Liver (tissue), 9 donors: ENCODE results near the gene CITED4. TPM values are rescaled to one million over a fixed set of nuclear protein-coding genes. Genes with fewer than 3 reads are reported as not detected.

ENCODE experiments used
- DNase-seq: peaks from one replicate; pipeline ENCODE4 v3.0.0-alpha.2; 2017; ENCODE audit warnings: low spot score
- H3K27ac ChIP-seq, 2 donors: one replicate each; pipeline ENCODE4 v1.7.0; 2013; ENCODE audit warnings: inconsistent platforms in 2 of 2, low read length in 2 of 2, control low read depth in 1 of 2, low read depth in 1 of 2, mild to moderate bottlenecking in 1 of 2
- H3K27me3 ChIP-seq, 4 donors: one replicate each; pipeline versions ENCODE4 v1.6.1 to v1.7.0; 2013; ENCODE audit warnings: low read length in 3 of 4, inconsistent platforms in 1 of 4, mild to moderate bottlenecking in 1 of 4, moderate library complexity in 1 of 4; ENCODE audit not compliant: control insufficient read depth in 4 of 4, insufficient read depth in 4 of 4
- H3K36me3 ChIP-seq, 4 donors: one replicate each; pipeline versions ENCODE4 v1.6.1 to v1.7.0; 2013; ENCODE audit warnings: low read length in 3 of 4, mild to moderate bottlenecking in 3 of 4, low read depth in 1 of 4, moderate library complexity in 1 of 4; ENCODE audit not compliant: control insufficient read depth in 4 of 4, insufficient read depth in 3 of 4
- H3K4me1 ChIP-seq, 4 donors: one replicate each; pipeline versions ENCODE4 v1.6.1 to v1.7.0; 2013; ENCODE audit warnings: low read length in 3 of 4, mild to moderate bottlenecking in 3 of 4, moderate library complexity in 1 of 4; ENCODE audit not compliant: control insufficient read depth in 4 of 4, insufficient read depth in 4 of 4
- H3K4me3 ChIP-seq, 3 donors: one replicate each; pipeline versions ENCODE4 v1.6.1 to v1.7.0; 2013; ENCODE audit warnings: low read length in 3 of 3, control low read depth in 1 of 3, low read depth in 1 of 3, mild to moderate bottlenecking in 1 of 3
- H3K9ac ChIP-seq, 2 donors: one replicate each; pipeline ENCODE4 v1.7.0; 2013; ENCODE audit warnings: low read length in 2 of 2, mild to moderate bottlenecking in 2 of 2, moderate library complexity in 2 of 2, control low read depth in 1 of 2, low read depth in 1 of 2
- H3K9me3 ChIP-seq, 4 donors: one replicate each; pipeline versions ENCODE4 v1.6.1 to v1.7.0; 2013; ENCODE audit warnings: low read length in 3 of 4; ENCODE audit not compliant: control insufficient read depth in 4 of 4
- EGR1 ChIP-seq, 2 donors: IDR thresholded peaks; 2 replicates each; pipeline ENCODE4 v1.6.1; 2016 to 2018; ENCODE audit warnings: antibody characterized with exemption in 2 of 2, low read depth in 2 of 2
- FOXA2 ChIP-seq: IDR thresholded peaks from 2 replicates; pipeline ENCODE4 v1.6.1; 2016; ENCODE audit warnings: antibody characterized with exemption
- GABPA ChIP-seq, 2 donors: IDR thresholded peaks in 1 of 2; conservative IDR thresholded peaks in 1 of 2; 2 replicates each; pipeline ENCODE4 v1.6.1; 2016; ENCODE audit warnings: antibody characterized with exemption in 2 of 2, mild to moderate bottlenecking in 1 of 2, moderate library complexity in 1 of 2
- HNF4G ChIP-seq: IDR thresholded peaks from 2 replicates; pipeline ENCODE4 v1.6.1; 2016; ENCODE audit warnings: antibody characterized with exemption
- JUND ChIP-seq, 2 donors: IDR thresholded peaks; 2 replicates each; pipeline ENCODE4 v1.6.1; 2016; ENCODE audit warnings: antibody characterized with exemption in 2 of 2
- NR2F2 ChIP-seq: IDR thresholded peaks from 2 replicates; pipeline ENCODE4 v1.6.1; 2016; ENCODE audit warnings: antibody characterized with exemption
- RAD21 ChIP-seq, 2 donors: IDR thresholded peaks; 2 replicates each; pipeline ENCODE4 v1.6.1; 2016; ENCODE audit warnings: antibody characterized with exemption in 2 of 2, mild to moderate bottlenecking in 2 of 2
- SP1 ChIP-seq: IDR thresholded peaks from 2 replicates; pipeline ENCODE4 v1.6.1; 2018; ENCODE audit warnings: antibody characterized with exemption, mild to moderate bottlenecking
- TAF1 ChIP-seq: conservative IDR thresholded peaks from 2 replicates; pipeline ENCODE4 v1.6.1; 2016; ENCODE audit warnings: antibody characterized with exemption, mild to moderate bottlenecking
- YY1 ChIP-seq: IDR thresholded peaks from 2 replicates; pipeline ENCODE4 v1.6.1; 2016; ENCODE audit warnings: antibody characterized with exemption, mild to moderate bottlenecking
- WGBS: extraction: QIAGEN DNeasy Blood & Tissue Kit; methylation state at CpG from one replicate; pipeline ENCODE4 v1.1.7; 2013; 5-methylcytosine and 5-hydroxymethylcytosine counted together
- polyA plus RNA-seq, 2 donors: library from polyadenylated mRNA; stranded (reverse) in 1 of 2; unstranded in 1 of 2; fragments of 200-250 nt in 1 of 2; fragments of >200 nt in 1 of 2; fragmentation: Nextera tagmentation in 1 of 2; extraction: Ambion mirVana in 1 of 2; gene quantifications; one replicate each; pipeline versions ENCODE4 v1.2.1 to v1.2.3, GENCODE V29; 2013 to 2015
- total RNA-seq, 2 donors: library from RNA; depleted of rRNA; stranded (reverse); fragments of >200 nt; gene quantifications; one replicate each; pipeline ENCODE4 v1.2.3, GENCODE V29; 2014
- TF ChIP-seq, protein P1 (sequence below): fragments of 150-350 bp; IDR thresholded peaks from 2 replicates; pipeline ENCODE4 v1.5.1; 2017; ENCODE audit warnings: improper control_type of control experiment, low read depth, low read length; ENCODE audit not compliant: missing input control
- TF ChIP-seq, protein P2 (sequence below): IDR thresholded peaks from 2 replicates; pipeline ENCODE4 v1.6.1; 2016; ENCODE audit warnings: antibody characterized with exemption
- TF ChIP-seq, protein P3 (sequence below): IDR thresholded peaks from 2 replicates; pipeline ENCODE4 v1.6.1; 2016; ENCODE audit warnings: antibody characterized with exemption, mild to moderate bottlenecking
- TF ChIP-seq, protein P4 (sequence below): IDR thresholded peaks from 2 replicates; pipeline ENCODE4 v1.6.1; 2016; ENCODE audit warnings: antibody characterized with exemption
- donor health status: healthy.
- donor health status: healthy.
- donor health status: healthy.
- donor health status: healthy.
- donor health status: healthy.

Gene CITED4
- total and polyA plus RNA-seq, 4 donors, result 1.4 to 9.9 (median 5.2) TPM

DNA sequence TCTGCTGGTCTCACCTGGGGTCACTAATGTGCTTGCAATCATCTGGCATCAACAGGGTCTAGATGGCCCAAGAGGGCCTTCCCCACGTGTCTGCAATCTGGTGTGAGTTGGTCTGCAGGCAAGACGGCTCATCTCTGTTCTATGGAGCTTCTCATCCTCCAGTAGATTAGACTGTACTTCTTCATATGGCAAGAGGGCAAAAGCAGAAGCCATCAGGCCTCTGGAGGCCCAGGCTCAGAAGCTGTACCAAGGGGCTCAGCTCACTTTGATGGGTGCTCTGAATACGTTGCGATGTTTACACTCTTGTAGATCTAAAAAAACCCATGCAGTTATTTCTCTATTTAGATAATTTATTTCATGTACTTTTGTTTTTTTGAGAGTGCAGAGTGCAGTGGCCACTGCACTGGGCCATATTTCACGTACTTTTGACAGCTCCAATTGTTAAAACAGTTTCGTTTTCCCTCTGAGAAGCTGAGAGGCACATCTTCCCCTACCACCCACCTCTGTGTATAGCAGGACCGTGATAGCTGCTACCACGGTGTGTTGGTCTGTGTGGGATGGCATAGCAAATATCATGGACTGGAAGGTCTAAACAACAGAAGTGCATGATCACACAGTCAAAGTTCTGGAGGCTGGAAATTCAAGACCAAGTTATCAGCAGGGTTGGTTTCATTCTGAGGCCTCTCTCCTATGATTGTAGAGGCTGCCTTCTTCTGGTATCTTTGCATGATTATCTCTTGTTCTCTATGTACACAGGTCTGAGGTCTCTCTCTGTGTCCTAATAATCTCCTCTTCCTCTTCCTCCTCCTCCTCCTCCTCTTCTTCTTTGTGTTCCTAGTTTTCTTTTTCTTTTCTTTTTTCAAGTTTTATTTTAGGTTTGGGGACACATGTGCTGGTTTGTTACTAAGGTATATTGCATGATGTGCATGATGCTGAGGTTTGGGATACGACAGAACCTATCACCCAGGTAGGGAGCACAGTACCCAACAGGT, 17.0 kb downstream of the CITED4 start:
- Histone ChIP-seq H3K9me3 (no peaks in the 10 kb centered on the region), H3K27me3 (no peaks in the 10 kb centered on the region), H3K4me1 (peaks cover 0 to 21% (median 17%) of the 10 kb centered on the region in 4 donors), H3K36me3 (no peaks in the 10 kb centered on the region), H3K9ac (no peak overlapping the region), H3K4me3 (no peak overlapping the region), H3K27ac (no peak overlapping the region)
- WGBS, result 78% methylated on average over 9 of the region's 9 CpGs
- TF ChIP-seq FOXA2 (no peak), SP1 (no peak), JUND (IDR thresholded peaks at IDR 0.05) (no peak), TAF1 (no peak), GABPA (IDR thresholded peaks at IDR 0.05 in 1 of 2, conservative IDR thresholded peaks at IDR 0.05 in 1 of 2) (no peak), NR2F2 (no peak), HNF4G (no peak), RAD21 (IDR thresholded peaks at IDR 0.05) (no peak), YY1 (no peak), EGR1 (IDR thresholded peaks at IDR 0.05; ENCODE audit: low read depth in 2 of 2) (no peak)
- TF ChIP-seq, protein P1, sequence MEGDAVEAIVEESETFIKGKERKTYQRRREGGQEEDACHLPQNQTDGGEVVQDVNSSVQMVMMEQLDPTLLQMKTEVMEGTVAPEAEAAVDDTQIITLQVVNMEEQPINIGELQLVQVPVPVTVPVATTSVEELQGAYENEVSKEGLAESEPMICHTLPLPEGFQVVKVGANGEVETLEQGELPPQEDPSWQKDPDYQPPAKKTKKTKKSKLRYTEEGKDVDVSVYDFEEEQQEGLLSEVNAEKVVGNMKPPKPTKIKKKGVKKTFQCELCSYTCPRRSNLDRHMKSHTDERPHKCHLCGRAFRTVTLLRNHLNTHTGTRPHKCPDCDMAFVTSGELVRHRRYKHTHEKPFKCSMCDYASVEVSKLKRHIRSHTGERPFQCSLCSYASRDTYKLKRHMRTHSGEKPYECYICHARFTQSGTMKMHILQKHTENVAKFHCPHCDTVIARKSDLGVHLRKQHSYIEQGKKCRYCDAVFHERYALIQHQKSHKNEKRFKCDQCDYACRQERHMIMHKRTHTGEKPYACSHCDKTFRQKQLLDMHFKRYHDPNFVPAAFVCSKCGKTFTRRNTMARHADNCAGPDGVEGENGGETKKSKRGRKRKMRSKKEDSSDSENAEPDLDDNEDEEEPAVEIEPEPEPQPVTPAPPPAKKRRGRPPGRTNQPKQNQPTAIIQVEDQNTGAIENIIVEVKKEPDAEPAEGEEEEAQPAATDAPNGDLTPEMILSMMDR, result no peak
- TF ChIP-seq, protein P2, sequence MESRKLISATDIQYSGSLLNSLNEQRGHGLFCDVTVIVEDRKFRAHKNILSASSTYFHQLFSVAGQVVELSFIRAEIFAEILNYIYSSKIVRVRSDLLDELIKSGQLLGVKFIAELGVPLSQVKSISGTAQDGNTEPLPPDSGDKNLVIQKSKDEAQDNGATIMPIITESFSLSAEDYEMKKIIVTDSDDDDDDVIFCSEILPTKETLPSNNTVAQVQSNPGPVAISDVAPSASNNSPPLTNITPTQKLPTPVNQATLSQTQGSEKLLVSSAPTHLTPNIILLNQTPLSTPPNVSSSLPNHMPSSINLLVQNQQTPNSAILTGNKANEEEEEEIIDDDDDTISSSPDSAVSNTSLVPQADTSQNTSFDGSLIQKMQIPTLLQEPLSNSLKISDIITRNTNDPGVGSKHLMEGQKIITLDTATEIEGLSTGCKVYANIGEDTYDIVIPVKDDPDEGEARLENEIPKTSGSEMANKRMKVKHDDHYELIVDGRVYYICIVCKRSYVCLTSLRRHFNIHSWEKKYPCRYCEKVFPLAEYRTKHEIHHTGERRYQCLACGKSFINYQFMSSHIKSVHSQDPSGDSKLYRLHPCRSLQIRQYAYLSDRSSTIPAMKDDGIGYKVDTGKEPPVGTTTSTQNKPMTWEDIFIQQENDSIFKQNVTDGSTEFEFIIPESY, result no peak
- TF ChIP-seq, protein P3, sequence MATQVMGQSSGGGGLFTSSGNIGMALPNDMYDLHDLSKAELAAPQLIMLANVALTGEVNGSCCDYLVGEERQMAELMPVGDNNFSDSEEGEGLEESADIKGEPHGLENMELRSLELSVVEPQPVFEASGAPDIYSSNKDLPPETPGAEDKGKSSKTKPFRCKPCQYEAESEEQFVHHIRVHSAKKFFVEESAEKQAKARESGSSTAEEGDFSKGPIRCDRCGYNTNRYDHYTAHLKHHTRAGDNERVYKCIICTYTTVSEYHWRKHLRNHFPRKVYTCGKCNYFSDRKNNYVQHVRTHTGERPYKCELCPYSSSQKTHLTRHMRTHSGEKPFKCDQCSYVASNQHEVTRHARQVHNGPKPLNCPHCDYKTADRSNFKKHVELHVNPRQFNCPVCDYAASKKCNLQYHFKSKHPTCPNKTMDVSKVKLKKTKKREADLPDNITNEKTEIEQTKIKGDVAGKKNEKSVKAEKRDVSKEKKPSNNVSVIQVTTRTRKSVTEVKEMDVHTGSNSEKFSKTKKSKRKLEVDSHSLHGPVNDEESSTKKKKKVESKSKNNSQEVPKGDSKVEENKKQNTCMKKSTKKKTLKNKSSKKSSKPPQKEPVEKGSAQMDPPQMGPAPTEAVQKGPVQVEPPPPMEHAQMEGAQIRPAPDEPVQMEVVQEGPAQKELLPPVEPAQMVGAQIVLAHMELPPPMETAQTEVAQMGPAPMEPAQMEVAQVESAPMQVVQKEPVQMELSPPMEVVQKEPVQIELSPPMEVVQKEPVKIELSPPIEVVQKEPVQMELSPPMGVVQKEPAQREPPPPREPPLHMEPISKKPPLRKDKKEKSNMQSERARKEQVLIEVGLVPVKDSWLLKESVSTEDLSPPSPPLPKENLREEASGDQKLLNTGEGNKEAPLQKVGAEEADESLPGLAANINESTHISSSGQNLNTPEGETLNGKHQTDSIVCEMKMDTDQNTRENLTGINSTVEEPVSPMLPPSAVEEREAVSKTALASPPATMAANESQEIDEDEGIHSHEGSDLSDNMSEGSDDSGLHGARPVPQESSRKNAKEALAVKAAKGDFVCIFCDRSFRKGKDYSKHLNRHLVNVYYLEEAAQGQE, result no peak
- TF ChIP-seq, protein P4, sequence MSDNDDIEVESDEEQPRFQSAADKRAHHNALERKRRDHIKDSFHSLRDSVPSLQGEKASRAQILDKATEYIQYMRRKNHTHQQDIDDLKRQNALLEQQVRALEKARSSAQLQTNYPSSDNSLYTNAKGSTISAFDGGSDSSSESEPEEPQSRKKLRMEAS, result no peak
- DNase-seq, result no peak

- Histone ChIP-seq H3K27me3 (no peaks in the 10 kb centered on the region), H3K36me3 (no peaks in the 10 kb centered on the region), H3K9me3 (no peaks in the 10 kb centered on the region), H3K9ac (no peak overlapping the region), H3K27ac (no peak overlapping the region), H3K4me1 (peaks cover 0 to 12% (median 9%) of the 10 kb centered on the region in 4 donors), H3K4me3 (no peak overlapping the region)
- no peak for DNase-seq
- 89% methylated on average over 5 of the region's 5 CpGs for WGBS
- TF ChIP-seq HNF4G, result no peak
- TF ChIP-seq, protein P1, result no peak
- TF ChIP-seq, protein P3, result no peak
Observed at GRCh38 chr1:40844079-40844478, 18.1 kb downstream of the CITED4 start.
